ENCODE results near the gene SNF8.

Gene SNF8

GRCh38 chr17:48928876-48929811, 15.5 kb downstream of the SNF8 start:
- DNase-seq, result no peak

- no peak for DNase-seq
Measured at GRCh38 chr17:48927978-48928745, 16.5 kb downstream of the SNF8 start.

- DNase-seq, result no peak
Measured at GRCh38 chr17:48925991-48926342, 18.7 kb downstream of the SNF8 start.

DNA sequence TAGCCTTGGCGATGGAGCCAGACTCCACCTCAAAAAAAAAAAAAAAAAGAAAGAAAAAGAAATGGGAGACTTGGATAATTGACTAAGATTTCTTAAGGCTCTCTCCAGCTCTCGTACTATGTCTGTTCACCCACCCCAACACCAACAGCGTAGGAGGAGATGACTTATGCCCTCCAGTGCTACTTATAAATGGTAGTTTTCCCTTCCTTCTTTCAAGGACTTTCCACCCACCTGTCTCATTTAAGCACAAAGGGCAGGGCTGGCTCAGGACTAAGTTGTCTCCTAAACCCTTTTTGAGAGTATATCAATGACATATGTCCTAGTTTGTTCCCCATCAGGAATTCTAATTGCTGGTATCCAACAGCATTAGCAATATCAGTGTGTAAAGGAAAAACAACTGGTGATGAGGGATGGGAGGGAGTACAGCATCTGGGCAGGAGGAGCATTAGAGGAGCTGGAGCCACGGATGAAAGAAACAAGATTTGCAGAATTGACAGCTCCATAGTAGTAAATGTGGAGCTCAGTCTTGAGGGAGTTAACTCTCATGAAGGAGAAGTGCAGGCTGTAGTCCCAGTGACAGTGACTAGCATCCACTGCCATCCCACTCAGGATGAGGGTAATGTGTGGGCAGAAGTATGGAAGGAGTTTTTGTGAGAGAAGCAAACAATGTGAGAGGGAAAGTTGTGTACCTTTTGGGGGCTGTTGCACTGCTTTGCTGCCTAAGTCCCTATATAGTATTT, 19.2 kb downstream of the SNF8 start:
- DNase-seq, result no peak

DNA sequence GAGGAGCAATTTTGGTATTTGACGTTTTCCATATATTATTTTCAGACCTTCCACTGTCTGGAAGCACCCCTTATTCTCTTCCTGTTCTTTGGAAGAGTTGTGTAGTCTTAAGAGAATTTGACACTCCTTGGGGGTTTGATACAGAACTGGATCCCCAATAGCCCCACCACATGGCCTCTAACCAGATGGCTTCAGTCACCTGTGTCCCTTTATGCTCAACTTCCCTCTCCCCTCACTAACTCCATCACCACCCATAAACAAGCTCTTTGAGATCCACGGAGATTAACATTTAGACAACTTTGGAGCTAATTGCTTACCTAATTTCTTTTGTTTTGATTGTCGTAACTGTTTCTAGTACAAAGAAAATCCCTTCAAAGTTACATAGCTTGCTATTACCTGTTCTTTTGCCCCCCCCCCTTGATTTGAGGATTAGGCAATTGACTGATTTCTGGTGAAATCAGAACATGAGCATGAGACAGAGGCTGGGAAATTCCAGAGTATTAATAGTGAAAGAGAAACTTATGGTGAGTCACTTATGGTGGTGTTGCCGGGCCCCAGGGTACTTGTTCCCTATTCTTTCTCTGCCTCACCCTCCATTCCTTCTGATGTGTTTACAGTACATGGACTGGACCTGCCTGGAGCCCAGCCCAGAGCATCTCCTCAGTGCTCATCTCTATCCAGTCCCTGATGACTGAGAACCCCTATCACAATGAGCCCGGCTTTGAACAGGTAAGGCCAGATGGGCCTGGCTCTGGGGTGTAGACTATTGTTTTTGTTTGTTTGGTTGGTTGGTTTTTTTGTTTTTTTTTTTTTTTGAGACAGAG, 29.0 kb downstream of the SNF8 start:
- DNase-seq, result peak; percentile 49

DNA sequence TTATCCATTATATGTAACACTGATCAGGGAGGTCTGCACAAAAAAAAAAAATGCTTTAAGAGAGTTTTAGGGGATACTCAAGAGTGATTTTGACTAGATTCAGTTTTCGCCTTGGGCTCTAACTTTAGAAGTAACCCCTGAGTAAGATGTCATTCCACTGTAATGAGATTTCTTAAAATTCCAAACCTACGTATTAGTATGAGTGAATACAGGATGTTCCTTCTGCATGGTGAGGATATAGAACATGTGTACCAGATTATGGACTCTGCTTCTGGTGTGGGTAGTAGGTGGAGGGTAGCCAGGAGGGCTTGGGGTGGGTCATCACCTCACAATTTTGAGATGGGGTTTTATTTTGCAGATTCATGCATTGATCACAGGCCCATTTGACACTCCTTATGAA, 32.2 kb downstream of the SNF8 start:
- DNase-seq, result no peak

DNA sequence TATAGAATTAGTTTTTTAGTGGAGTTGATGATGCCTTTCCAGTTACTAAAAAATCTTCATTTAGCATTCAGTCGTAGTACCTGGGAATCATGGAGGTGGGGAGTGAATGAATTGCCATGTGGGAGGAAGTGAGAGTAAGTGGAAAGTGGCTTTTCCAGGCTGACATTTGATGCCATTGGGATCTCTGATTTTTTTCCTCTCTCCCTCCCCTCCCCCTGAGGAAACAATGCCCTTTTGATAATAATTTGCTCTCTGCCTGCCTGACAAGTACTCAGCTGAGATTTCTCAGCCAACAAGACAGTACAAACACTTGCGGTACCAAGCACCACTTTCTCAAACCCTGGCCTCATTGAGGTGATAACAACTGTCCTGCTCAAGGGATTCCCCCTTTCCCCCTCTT, 34.3 kb downstream of the SNF8 start:
- DNase-seq, result no peak

- DNase-seq, result no peak
Measured at GRCh38 chr17:48909783-48910182, 34.9 kb downstream of the SNF8 start.

- DNase-seq, result peak; percentile 93
Measured at GRCh38 chr17:48908853-48909394, 35.7 kb downstream of the SNF8 start.

DNA sequence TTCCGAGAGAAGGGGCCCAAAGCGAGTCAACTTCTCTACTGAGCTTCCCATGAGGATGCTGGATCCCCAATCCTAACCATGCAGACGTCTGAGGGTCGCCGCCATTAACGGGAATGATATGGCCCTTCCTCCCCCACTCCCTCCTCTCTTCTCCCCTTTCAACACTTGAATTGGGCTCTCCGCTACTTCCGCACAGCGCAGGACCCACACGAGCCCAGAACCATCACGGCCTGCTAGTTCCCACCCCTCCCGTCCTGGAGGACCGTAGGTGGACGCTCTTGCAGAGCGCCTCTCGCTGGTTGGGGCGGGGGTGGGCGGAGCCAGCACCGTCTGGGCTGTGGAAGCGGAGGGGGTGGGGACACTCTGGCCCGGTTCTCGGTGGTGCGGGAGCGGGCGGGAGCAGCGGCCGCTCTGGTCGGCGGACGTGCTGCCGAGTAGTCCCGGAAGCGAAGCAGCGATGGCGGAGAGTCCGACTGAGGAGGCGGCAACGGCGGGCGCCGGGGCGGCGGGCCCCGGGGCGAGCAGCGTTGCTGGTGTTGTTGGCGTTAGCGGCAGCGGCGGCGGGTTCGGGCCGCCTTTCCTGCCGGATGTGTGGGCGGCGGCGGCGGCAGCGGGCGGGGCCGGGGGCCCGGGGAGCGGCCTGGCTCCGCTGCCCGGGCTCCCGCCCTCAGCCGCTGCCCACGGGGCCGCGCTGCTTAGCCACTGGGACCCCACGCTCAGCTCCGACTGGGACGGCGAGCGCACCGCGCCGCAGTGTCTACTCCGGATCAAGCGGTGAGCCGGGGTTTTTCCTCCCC, 36.4 kb downstream of the SNF8 start, which contains the start of gene UBE2Z:
TSS of gene UBE2Z (plus strand) at position 361 of the 797 bp plus-strand sequence. CDS start at position 458, 97 bp downstream.
- DNase-seq, result peak; percentile 91

- no peak for DNase-seq
Measured at GRCh38 chr17:48907713-48908046, 37.0 kb downstream of the SNF8 start.

DNA sequence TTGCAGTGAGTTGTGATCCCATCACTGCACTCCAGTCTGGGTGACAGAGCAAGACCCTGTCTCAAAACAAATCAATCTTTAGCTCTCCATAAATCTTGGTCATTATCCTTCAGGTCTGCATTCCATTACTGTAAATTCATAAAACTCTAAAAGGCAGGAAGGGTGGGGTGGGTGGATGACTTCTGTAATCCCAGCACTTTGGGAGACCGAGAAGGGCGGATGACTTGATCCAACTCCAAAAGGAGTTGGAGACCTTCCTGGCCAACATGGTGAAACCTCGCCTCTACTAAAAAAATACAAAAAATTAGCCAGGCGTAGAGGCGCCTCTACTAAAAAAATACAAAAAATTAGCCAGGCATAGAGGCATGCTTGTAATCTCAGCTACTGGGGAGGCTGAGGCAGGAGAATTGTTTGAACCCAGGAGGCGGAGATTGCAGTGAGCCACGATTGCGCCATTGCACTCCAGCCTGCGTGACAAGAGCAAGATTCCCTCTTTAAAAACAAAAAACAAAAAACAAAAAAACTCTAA, 38.6 kb downstream of the SNF8 start:
- DNase-seq, result no peak

GRCh38 chr17:48904428-48904827, 40.2 kb downstream of the SNF8 start:
- no peak for DNase-seq

GRCh38 chr17:48903401-48903800, 41.2 kb downstream of the SNF8 start:
- no peak for DNase-seq

GRCh38 chr17:48901241-48901640, 43.4 kb downstream of the SNF8 start:
- DNase-seq, result no peak

GRCh38 chr17:48894886-48895285, 49.8 kb downstream of the SNF8 start:
- DNase-seq, result no peak

DNA sequence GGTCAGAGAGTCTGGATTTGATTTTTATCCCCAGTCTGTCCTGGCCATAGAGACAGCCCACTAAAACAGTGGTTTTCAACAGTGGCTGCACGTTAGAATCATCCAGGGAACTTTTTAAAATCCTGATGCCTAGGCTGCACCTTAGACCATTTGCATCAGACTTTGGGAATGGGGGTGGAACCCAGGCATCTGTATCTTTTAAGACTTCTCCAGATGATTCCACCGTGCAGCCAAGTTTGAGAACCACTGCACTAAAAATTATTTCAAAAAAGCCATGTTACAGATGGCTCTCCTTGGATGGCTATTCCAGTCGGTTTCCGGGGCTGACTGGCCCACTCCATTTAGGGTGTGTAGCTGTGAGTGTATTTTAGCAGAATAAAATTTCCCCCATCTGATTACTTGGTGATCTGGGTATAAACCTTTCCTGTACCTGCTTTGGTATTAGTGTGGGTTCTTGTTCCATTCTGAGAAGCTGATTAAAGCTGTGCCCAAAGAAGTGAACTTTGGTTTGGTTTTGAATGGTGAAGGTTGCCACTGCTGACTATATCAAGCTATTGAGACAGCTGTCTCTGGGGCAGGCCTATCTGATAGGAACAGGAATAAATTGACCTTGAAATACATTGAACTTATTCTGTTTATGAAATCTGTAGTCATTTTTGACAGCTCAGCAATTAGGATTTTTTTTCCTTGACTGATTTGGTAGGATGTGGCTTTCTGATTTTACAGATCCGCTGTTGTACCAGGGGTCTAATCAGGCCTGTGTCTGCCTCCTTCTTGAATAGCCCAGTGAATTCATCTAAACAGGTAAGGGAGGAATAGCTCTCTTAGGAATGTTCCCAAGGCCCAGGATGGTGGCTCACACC, 50.8 kb downstream of the SNF8 start:
- DNase-seq, result no peak

GRCh38 chr17:48892940-48893645, 51.5 kb downstream of the SNF8 start:
- no peak for DNase-seq

GRCh38 chr17:48890086-48890485, 54.6 kb downstream of the SNF8 start:
- DNase-seq, result no peak
